MCF 10A (cell line): Measurements from ENCODE around the gene GPR157. TPM values are rescaled to one million over a fixed set of nuclear protein-coding genes. Genes with fewer than 3 reads are reported as not detected.

Experiments
- BruUV-seq: library from RNA; stranded (reverse); fragments of 400-500 nt; replicated peaks from 2 replicates; lab custom pipeline; 2021; lab: Mats Ljungman, UMichigan
- CTCF ChIA-PET: fragments of 300-600 bp; sonication (Branson Sonifier 250); formaldehyde crosslinking; extraction: SDS; loops from one replicate; lab custom pipeline; 2021; ENCODE audit warnings: antibody characterized with exemption, inconsistent platforms; lab: Yijun Ruan, JAX
- POLR2A ChIA-PET: fragments of 300-600, 350-650 bp; sonication (Branson Sonifier 250); formaldehyde crosslinking; extraction: SDS; loops from one replicate; lab custom pipeline; 2020; ENCODE audit warnings: antibody characterized with exemption, inconsistent platforms; lab: Yijun Ruan, JAX
- DNase-seq: peaks from one replicate; pipeline ENCODE4 v3.0.0-alpha.2; 2018; ENCODE audit not compliant: unreplicated experiment
- H3K27ac Mint-ChIP-seq: one replicate; pipeline ENCODE4 v1.8.0; 2022; ENCODE audit warnings: mild to moderate bottlenecking, low read depth, mixed read lengths; ENCODE audit not compliant: unreplicated experiment
- H3K27me3 Mint-ChIP-seq: one replicate; pipeline ENCODE4 v1.8.0; 2022; ENCODE audit warnings: mixed read lengths; ENCODE audit not compliant: insufficient read depth, unreplicated experiment
- H3K36me3 Mint-ChIP-seq: one replicate; pipeline ENCODE4 v1.8.0; 2022; ENCODE audit warnings: mild to moderate bottlenecking, moderate library complexity, mixed read lengths; ENCODE audit not compliant: insufficient read depth, unreplicated experiment
- H3K4me1 Mint-ChIP-seq: one replicate; pipeline ENCODE4 v1.8.0; 2022; ENCODE audit warnings: mixed read lengths; ENCODE audit not compliant: insufficient read depth, unreplicated experiment
- H3K4me3 Mint-ChIP-seq: one replicate; pipeline ENCODE4 v1.8.0; 2022; ENCODE audit warnings: mild to moderate bottlenecking, moderate library complexity, mixed read lengths; ENCODE audit not compliant: unreplicated experiment
- H3K9me3 Mint-ChIP-seq: one replicate; pipeline ENCODE4 v1.8.0; 2022; ENCODE audit warnings: mixed read lengths; ENCODE audit not compliant: unreplicated experiment
- CTCF ChIP-seq: fragments of 200-600 bp; IDR thresholded peaks from one replicate; pipeline ENCODE4 v1.8.0; 2022; ENCODE audit warnings: antibody characterized with exemption, mild to moderate bottlenecking; ENCODE audit not compliant: unreplicated experiment
- intact Hi-C: fragments of 100-400 bp; cut with micrococcal nuclease; formaldehyde crosslinking; loops from 2 replicates; pipeline ENCODE4 v1.14.1; 2022
- total RNA-seq: library from RNA; stranded (reverse); gene quantifications from 2 replicates; pipeline ENCODE4 v1.2.3, GENCODE V29; 2022

The GPR157 gene
- total RNA-seq, 1 experiment from 2014 or later: 8.1 TPM

GRCh38 chr1:9081473-9081872 is 47.4 kb downstream of the GPR157 start:
- Mint-ChIP-seq H3K9me3 (no peaks in the 10 kb centered on the region), H3K4me1 (peaks cover 63% of the 10 kb centered on the region), H3K27me3 (no peaks in the 10 kb centered on the region), H3K4me3 (no peak overlapping the region), H3K36me3 (no peaks in the 10 kb centered on the region), H3K27ac (peak overlapping the region; percentile 96)
- CTCF ChIA-PET: interaction anchor here (0.6 to 1.5 kb wide), 6 partner anchors 8 to 705 kb away, joined by 3 to 9 read pairs (median 4); no protein-coding TSS in a partner anchor
- no peak for TF ChIP-seq CTCF
- intact Hi-C loops: no loop called here
- no peak for DNase-seq
- no TSS peak for BruUV-seq
- POLR2A ChIA-PET: interaction anchor here (0.5 to 1.9 kb wide), 10 partner anchors 11 to 1953 kb away, joined by 3 to 12 read pairs (median 4); partner anchors contain the start of gene ENO1

GRCh38 chr1:9080705-9081291 is 48.1 kb downstream of the GPR157 start:
- no TSS peak for BruUV-seq
- peak; percentile 86 for DNase-seq
- no peaks in the 10 kb centered on the region for H3K27me3 Mint-ChIP-seq
- H3K27ac Mint-ChIP-seq: peak overlapping the region; percentile 96
- no peaks in the 10 kb centered on the region for H3K36me3 Mint-ChIP-seq
- ChIA-PET CTCF (interaction anchor here (0.5 to 1.5 kb wide), 10 partner anchors 8 to 706 kb away, joined by 3 to 9 read pairs (median 3); no protein-coding TSS in a partner anchor), POLR2A (interaction anchor here (0.5 to 2.4 kb wide), 18 partner anchors 12 to 1954 kb away, joined by 3 to 12 read pairs (median 3); partner anchors contain the start of genes ENO1 and GPR157)
- no peaks in the 10 kb centered on the region for H3K9me3 Mint-ChIP-seq
- no peak overlapping the region for H3K4me3 Mint-ChIP-seq
- no peak for TF ChIP-seq CTCF
- intact Hi-C loops: no loop called here
- H3K4me1 Mint-ChIP-seq: peaks cover 63% of the 10 kb centered on the region

- TF ChIP-seq CTCF: no peak
- BruUV-seq: no TSS peak
These were observed 48.8 kb downstream of the GPR157 start for GRCh38 chr1:9079988-9080704.

More at GRCh38 chr1:9079988-9080704, 48.8 kb downstream of the GPR157 start:
- CTCF ChIA-PET: interaction anchor here (0.5 to 1.5 kb wide), 6 partner anchors 16 to 221 kb away, joined by 3 to 9 read pairs (median 4); no protein-coding TSS in a partner anchor
- no peaks in the 10 kb centered on the region for H3K9me3 Mint-ChIP-seq
- intact Hi-C loops: no loop called here
- DNase-seq: no peak
- peak overlapping the region; percentile 36 for H3K4me3 Mint-ChIP-seq
- no peaks in the 10 kb centered on the region for H3K36me3 Mint-ChIP-seq
- POLR2A ChIA-PET: interaction anchor here (0.6 to 2.4 kb wide), 17 partner anchors 12 to 503 kb away, joined by 3 to 12 read pairs (median 4); partner anchors contain the start of genes ENO1 and GPR157
- H3K27ac Mint-ChIP-seq: peak overlapping the region; percentile 96
- peaks cover 59% of the 10 kb centered on the region for H3K4me1 Mint-ChIP-seq
- H3K27me3 Mint-ChIP-seq: no peaks in the 10 kb centered on the region
